Measurements from ENCODE around the gene FARS2. TPM values are rescaled to one million over a fixed set of nuclear protein-coding genes. Genes with fewer than 3 reads are reported as not detected.

Gene FARS2
- total and polyA plus RNA-seq, 12 donors, result 7.6 to 22.4 (median 20.8) TPM

GRCh38 chr6:5510331-5511133, 249.2 kb downstream of the FARS2 start:
- TF ChIP-seq CTCF (IDR thresholded peaks at IDR 0.05), result no peak
- intact Hi-C loops (cut with DNase I), result no loop called here
- 91 to 93% methylated on average over 24 of the region's 24 CpGs for WGBS, 2 donors

GRCh38 chr6:5511954-5512353, 250.6 kb downstream of the FARS2 start:
- H3K36me3 ChIP-seq, result no peaks in the 10 kb centered on the region
- no peaks in the 10 kb centered on the region for H3K9me3 ChIP-seq
- no peak for ATAC-seq
- 76 to 82% methylated on average over 3 of the region's 3 CpGs for WGBS, 2 donors
- no peak for DNase-seq
- peaks cover 0 to 8% (median 0%) of the 10 kb centered on the region in 9 donors for H3K4me1 ChIP-seq
- H3K4me3 ChIP-seq, result no peak overlapping the region
- TF ChIP-seq CTCF (IDR thresholded peaks at IDR 0.05), result no peak
- intact Hi-C loops (cut with DNase I), result no loop called here
- H3K27ac ChIP-seq, result no peak overlapping the region
- no peaks in the 10 kb centered on the region for H3K27me3 ChIP-seq

More at GRCh38 chr6:5510331-5511133, 249.2 kb downstream of the FARS2 start:
- DNase-seq (no peak), ATAC-seq (peak in 2 of 8 donors; percentile 9 to 13)
- no peak overlapping the region for H3K27ac ChIP-seq
- no peak overlapping the region for H3K4me3 ChIP-seq
- H3K27me3 ChIP-seq, result no peaks in the 10 kb centered on the region
- H3K9me3 ChIP-seq, result no peaks in the 10 kb centered on the region
- peaks cover 0 to 8% (median 0%) of the 10 kb centered on the region in 9 donors for H3K4me1 ChIP-seq
- no peaks in the 10 kb centered on the region for H3K36me3 ChIP-seq

- WGBS, 2 donors, result 93 to 94% methylated on average over 2 of the region's 2 CpGs
- H3K27ac ChIP-seq, result no peak overlapping the region
- H3K27me3 ChIP-seq, result no peaks in the 10 kb centered on the region
- intact Hi-C loops (cut with DNase I), result no loop called here
- peaks cover 0 to 8% (median 0%) of the 10 kb centered on the region in 9 donors for H3K4me1 ChIP-seq
- H3K36me3 ChIP-seq, result no peaks in the 10 kb centered on the region
- H3K4me3 ChIP-seq, result no peak overlapping the region
- no peak for TF ChIP-seq CTCF (IDR thresholded peaks at IDR 0.05)
- DNase-seq, result no peak
- H3K9me3 ChIP-seq, result no peaks in the 10 kb centered on the region
- ATAC-seq, result no peak
Observed at GRCh38 chr6:5512422-5512821, 251.1 kb downstream of the FARS2 start.

- Histone ChIP-seq H3K9me3 (no peaks in the 10 kb centered on the region), H3K27ac (no peak overlapping the region), H3K4me1 (peaks cover 0 to 5% (median 0%) of the 10 kb centered on the region in 9 donors), H3K27me3 (no peaks in the 10 kb centered on the region), H3K36me3 (no peaks in the 10 kb centered on the region), H3K4me3 (no peak overlapping the region)
- no peak for TF ChIP-seq CTCF (IDR thresholded peaks at IDR 0.05)
- WGBS, 2 donors, result 90 to 91% methylated on average over 6 of the region's 6 CpGs
- DNase-seq (no peak), ATAC-seq (no peak)
- intact Hi-C loops (cut with DNase I), result no loop called here
Observed at GRCh38 chr6:5513408-5513807, 252.1 kb downstream of the FARS2 start.

Measured in heart right ventricle (tissue), 16 donors.